GM15510 (cell line): ENCODE measurements around the gene TRIM9.

Source experiments
- POLR2A ChIP-seq: IDR thresholded peaks from 3 replicates; pipeline ENCODE4 v1.6.1; 2011; ENCODE audit warnings: borderline replicate concordance; ENCODE audit not compliant: insufficient read length; ENCODE audit errors: extremely low read depth

Gene TRIM9

GRCh38 chr14:51096870-51097269, 2.0 kb upstream of the TRIM9 start:
- no peak for TF ChIP-seq POLR2A

- no peak for TF ChIP-seq POLR2A
Measured at GRCh38 chr14:51095854-51096823, 1.2 kb upstream of the TRIM9 start.

GRCh38 chr14:51094282-51094821, 553 bp downstream of the TRIM9 start:
- no peak for TF ChIP-seq POLR2A

- TF ChIP-seq POLR2A: no peak
Measured at GRCh38 chr14:51093371-51094281, 1.3 kb downstream of the TRIM9 start.

GRCh38 chr14:51092965-51093364, 1.9 kb downstream of the TRIM9 start:
- no peak for TF ChIP-seq POLR2A

- TF ChIP-seq POLR2A: no peak
Measured at GRCh38 chr14:51089278-51089677, 5.6 kb downstream of the TRIM9 start.

GRCh38 chr14:51087031-51087441, 7.9 kb downstream of the TRIM9 start:
- no peak for TF ChIP-seq POLR2A

GRCh38 chr14:51086044-51086443, 8.9 kb downstream of the TRIM9 start:
- no peak for TF ChIP-seq POLR2A

GRCh38 chr14:51084962-51085361, 9.9 kb downstream of the TRIM9 start:
- TF ChIP-seq POLR2A: no peak

GRCh38 chr14:51084507-51084906, 10.4 kb downstream of the TRIM9 start:
- TF ChIP-seq POLR2A: no peak

GRCh38 chr14:51082349-51082748, 12.6 kb downstream of the TRIM9 start:
- TF ChIP-seq POLR2A: no peak

GRCh38 chr14:51081712-51082111, 13.2 kb downstream of the TRIM9 start:
- TF ChIP-seq POLR2A: no peak

GRCh38 chr14:51081209-51081608, 13.7 kb downstream of the TRIM9 start:
- no peak for TF ChIP-seq POLR2A

GRCh38 chr14:51080645-51081044, 14.3 kb downstream of the TRIM9 start:
- TF ChIP-seq POLR2A: no peak

- no peak for TF ChIP-seq POLR2A
Measured at GRCh38 chr14:51079489-51079888, 15.4 kb downstream of the TRIM9 start.
